Ecto neural progenitor cell (in vitro differentiated cells): ENCODE results near the gene RIPOR2.
"Not testable (repeated sequence)": the region's sequence is repeated elsewhere in the genome, so short reads cannot be mapped to it uniquely, and the experiment has no call there.

Source experiments
- DNase-seq: peaks from one replicate; pipeline ENCODE4 v3.0.0-alpha.2; 2018; ENCODE audit warnings: low spot score

RIPOR2 gene

GRCh38 chr6:24925661-24926060 is 10.1 kb downstream of the RIPOR2 start:
- no peak for DNase-seq

DNA sequence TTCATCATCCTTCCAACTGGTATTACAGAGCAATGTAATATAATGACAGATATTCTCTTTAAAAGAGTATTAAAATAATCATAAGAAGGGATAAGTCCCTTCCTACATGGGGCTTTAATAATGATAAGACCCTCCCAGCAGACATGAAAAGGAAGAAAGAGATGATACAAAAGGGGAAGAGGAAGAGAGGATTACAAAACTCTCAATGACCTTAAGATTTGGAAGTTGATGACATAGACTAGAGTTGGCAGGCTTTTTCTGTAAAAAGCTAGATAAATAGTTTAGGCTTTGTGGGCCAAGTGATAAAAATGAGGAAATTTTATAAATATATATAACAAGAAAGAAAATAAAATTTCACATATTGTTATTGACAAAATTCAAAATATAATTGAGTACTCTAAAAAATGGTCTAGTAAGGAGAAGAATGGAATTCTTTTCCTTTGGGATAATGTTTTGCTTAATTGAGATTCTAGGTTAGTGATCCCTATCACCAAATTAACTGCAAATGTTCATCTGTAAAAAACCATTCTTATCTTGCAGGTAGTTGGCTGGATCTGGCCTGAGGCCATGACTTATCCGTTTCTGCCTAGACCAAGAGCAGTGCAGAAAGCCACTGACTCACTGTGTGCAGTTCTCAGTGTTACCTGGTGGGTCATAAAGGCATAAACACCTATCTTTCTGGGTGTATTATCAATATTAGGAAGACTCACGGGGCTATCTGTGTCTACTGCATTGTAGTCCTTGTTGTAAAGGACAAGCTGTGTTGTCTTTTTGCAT is 11.0 kb downstream of the RIPOR2 start:
- no peak for DNase-seq

DNA sequence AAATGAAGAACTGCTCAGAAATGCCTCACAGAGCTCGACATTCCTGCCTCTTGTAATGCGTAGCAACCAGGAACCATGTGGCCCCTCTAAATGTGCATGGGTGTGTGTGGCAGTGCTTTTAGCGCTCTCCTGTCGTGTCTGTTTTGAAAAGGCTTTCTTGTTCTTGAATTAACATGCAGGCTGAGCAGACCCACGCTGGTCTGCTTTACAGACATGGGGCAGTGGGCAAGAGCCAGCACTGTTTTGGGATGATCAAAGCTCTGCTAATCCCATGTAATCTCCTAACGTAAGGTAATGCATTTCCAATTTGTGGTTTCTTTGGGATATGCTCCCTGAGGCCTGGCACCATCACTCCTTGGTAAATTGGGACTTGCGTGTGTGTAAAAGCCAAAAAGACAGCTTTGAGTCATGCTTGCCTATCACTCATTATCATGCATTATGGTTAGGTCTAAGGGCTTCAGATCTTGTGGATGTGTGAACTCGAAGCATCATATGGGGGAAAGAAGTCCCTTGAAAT is 11.8 kb downstream of the RIPOR2 start:
- no peak for DNase-seq

DNA sequence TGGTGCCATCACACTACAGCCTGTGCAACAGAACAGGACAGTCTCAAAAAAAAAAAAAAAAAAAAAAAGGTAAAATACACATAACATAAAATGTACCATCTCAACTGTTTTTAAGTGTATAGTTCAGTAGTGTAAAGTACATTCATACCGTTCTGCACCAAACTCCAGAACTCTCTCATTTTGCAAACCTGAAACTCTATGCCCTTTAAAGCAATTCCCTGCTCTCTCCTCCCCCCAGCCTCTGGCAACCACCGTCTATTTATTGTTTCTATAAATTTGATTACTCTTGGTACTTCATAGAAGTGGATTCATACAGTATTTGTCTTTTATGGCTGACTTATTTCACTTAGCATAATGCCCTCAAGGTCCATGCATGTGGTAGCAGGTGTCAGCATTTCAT is 12.9 kb downstream of the RIPOR2 start:
- DNase-seq = no peak

- no peak for DNase-seq
These were observed 13.6 kb downstream of the RIPOR2 start for GRCh38 chr6:24922170-24922569.

- DNase-seq = no peak
These were observed 15.6 kb downstream of the RIPOR2 start for GRCh38 chr6:24920136-24920535.

- DNase-seq = no peak
These were observed 16.5 kb downstream of the RIPOR2 start for GRCh38 chr6:24919056-24919892.

GRCh38 chr6:24918641-24919055 is 17.1 kb downstream of the RIPOR2 start:
- DNase-seq = no peak

DNA sequence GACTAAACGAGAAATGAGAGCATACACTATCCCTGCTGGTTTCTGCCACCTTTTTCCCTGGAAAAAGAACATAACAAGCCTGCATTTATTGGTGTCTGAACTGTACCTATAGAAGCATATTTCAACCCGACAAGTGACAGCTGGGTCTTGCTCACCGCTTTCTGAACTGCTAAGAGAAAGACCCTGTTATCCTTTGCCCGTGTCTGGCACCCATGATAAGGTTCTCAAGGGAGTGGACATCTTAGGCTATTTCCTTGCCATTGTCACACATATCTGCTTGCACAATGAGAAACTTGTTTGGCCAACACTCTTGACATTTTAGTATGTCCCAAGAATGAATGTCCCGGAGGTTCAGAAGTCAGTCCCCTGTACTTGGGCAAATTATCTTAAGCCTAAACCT is 19.3 kb downstream of the RIPOR2 start:
- no peak for DNase-seq

DNA sequence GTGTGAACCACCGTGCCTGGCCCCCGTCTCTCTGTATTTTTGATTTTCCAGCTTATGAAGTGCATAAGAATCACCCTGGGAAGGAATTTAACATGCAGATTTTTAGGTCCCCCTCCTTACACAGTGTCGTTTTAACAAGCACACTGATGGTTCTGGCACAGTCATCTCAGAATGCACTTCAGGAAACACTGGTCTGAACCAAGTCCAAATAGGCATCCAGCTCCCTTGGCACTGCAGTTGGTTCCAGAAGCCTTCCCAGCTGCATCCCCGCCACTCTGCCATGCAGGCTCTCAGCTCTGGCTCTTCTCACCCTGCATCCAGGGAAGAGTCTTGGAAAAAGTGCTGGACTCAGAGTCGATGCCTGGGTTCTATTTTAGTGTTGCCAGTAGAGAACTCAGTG is 20.1 kb downstream of the RIPOR2 start:
- DNase-seq = no peak

DNA sequence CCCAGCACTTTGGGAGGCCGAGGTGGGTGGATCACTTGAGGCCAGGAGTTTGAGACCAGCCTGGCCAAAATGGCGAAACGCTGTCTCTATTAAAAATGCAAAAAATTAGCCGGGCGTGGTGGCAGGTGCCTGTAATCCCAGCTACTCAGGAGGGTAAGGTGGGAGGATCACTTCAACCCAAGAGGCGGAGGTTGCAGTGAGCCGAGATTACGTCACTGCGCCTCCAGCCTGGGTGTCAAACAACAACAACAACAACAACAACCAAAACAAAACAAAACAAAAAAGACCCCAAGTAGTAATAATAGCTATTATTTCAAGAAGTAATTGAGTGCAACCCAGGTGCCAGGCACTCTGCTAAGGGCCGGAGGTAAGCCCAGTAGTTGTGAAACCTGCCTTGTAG is 21.7 kb downstream of the RIPOR2 start:
- DNase-seq = not testable (repeated sequence)

GRCh38 chr6:24911796-24912382 is 23.9 kb downstream of the RIPOR2 start:
- no peak for DNase-seq

- peak; percentile 84 for DNase-seq
These were observed 24.6 kb downstream of the RIPOR2 start for GRCh38 chr6:24910961-24911725.

DNA sequence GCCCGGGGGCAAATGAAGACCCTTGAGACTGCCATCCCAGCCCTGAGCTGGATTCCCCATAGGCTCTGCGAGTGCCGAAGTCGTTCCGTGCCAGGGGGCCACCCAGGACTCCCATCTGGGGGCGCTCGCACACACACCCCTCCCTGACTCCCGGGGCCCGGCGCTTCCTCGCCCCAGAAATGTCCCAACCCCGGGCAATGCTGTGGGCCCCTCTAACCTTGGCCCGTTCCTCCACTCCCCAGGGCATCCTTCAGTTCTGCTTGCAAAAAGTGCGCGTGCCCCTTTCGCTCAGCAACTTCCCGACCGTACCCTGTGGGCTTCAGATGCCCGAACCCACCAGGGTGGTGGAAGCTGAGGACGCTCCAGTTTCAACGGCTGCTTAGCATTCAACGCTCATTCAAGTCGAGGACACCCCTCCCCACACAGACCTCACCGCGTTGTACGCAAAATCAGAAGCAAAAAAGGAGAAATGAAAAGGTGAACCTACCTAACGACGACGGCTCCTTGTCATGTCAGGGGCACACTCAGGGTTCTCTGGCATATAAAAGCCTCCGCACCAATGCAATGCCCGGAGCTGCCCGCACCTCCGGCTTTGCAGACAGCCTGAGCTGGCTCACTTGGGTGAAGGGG is 25.3 kb downstream of the RIPOR2 start:
- peak; percentile 65 for DNase-seq

- no peak for DNase-seq
These were observed 26.2 kb downstream of the RIPOR2 start for GRCh38 chr6:24909241-24910216.

- no peak for DNase-seq
These were observed 27.1 kb downstream of the RIPOR2 start for GRCh38 chr6:24908650-24909035.

DNA sequence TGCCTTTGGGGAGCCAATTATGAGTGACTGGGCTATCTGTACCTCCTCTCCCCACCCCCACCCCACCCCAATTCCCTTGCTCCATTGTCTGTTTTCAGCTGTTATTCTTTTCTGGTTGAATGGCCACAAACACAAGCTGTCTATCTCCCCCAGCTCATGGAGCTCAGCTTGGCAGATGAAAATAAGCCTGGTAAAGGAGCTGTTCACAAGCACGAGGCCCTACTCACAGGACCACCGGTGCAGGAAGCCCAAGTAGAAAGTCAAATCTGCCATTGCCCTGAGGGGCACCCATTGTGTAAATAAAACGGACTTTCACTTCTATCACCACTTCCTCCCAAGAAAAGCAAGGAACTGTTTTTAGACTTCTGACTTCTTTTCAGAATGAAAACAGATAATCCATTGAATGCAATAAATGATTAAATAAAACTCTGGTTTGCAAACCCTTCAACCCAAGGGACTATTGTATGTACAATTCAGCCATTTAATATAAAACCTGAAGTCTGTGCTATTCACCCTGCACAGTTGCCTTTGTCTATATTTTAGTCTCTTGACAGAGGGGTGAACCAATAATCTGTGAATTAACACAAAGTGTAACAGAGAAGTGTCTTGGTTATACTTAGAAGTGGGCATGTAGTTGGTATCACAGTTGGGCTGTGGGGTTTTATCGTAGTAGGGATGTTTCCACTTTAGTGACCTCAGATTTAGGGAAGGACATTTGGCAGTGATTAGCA is 27.7 kb downstream of the RIPOR2 start:
- no peak for DNase-seq

GRCh38 chr6:24906314-24906713 is 29.4 kb downstream of the RIPOR2 start:
- no peak for DNase-seq

- DNase-seq = no peak
These were observed 30.3 kb downstream of the RIPOR2 start for GRCh38 chr6:24905483-24905882.

GRCh38 chr6:24903681-24904080 is 32.1 kb downstream of the RIPOR2 start:
- DNase-seq = no peak
